ENCODE measurements around the gene OR4K14.
"Not testable (repeated sequence)": the region's sequence is repeated elsewhere in the genome, so short reads cannot be mapped to it uniquely, and the experiment has no call there.

The OR4K14 gene

GRCh38 chr14:20019257-20019865, at the start of gene OR4K14:
Gene OR4K14 (minus strand): TSS chr14:20019307. CDS start chr14:20015193, 4,114 bp downstream.
- no peak within 1 kb of the TSS for H3K9ac ChIP-seq (ENCODE audit: low read depth, low read length)
- H3K4me1 ChIP-seq (ENCODE audit: insufficient read depth, low read length) = no peaks in the 10 kb centered on the region
- no peaks in the 10 kb centered on the region for H3K36me3 ChIP-seq (ENCODE audit: insufficient read depth, low read length)
- no peaks in the 10 kb centered on the region for H3K9me3 ChIP-seq (ENCODE audit: control insufficient read depth, insufficient read depth, low read length)

- Histone ChIP-seq H3K4me1 (ENCODE audit: insufficient read depth, low read length) (no peaks in the 10 kb centered on the region), H3K9me3 (ENCODE audit: control insufficient read depth, insufficient read depth, low read length) (no peaks in the 10 kb centered on the region), H3K36me3 (ENCODE audit: insufficient read depth, low read length) (no peaks in the 10 kb centered on the region), H3K9ac (ENCODE audit: low read depth, low read length) (no peak within 1 kb of the TSS)
These were observed 40.6 kb upstream of the OR4K14 start, which contains the start of gene OR4L1 for GRCh38 chr14:20059745-20060144. Gene OR4L1 (plus strand): TSS chr14:20060045. CDS start chr14:20060045, 0 bp downstream.

GRCh38 chr14:20048202-20048601, 29.1 kb upstream of the OR4K14 start:
- Histone ChIP-seq H3K4me1 (ENCODE audit: insufficient read depth, low read length) (no peaks in the 10 kb centered on the region), H3K9me3 (ENCODE audit: control insufficient read depth, insufficient read depth, low read length) (no peaks in the 10 kb centered on the region), H3K36me3 (ENCODE audit: insufficient read depth, low read length) (no peaks in the 10 kb centered on the region), H3K9ac (ENCODE audit: low read depth, low read length) (no peak overlapping the region)

- H3K9ac ChIP-seq (ENCODE audit: low read depth, low read length) = no peak overlapping the region
- H3K36me3 ChIP-seq (ENCODE audit: insufficient read depth, low read length) = no peaks in the 10 kb centered on the region
- no peaks in the 10 kb centered on the region for H3K4me1 ChIP-seq (ENCODE audit: insufficient read depth, low read length)
- H3K9me3 ChIP-seq (ENCODE audit: control insufficient read depth, insufficient read depth, low read length) = no peaks in the 10 kb centered on the region
These were observed 25.1 kb upstream of the OR4K14 start for GRCh38 chr14:20044243-20044642.

GRCh38 chr14:20035938-20036337, 16.8 kb upstream of the OR4K14 start, which contains the start of gene OR4K13:
Gene OR4K13 (minus strand): TSS chr14:20036038. CDS start chr14:20034758, 1,280 bp downstream.
- H3K9me3 ChIP-seq (ENCODE audit: control insufficient read depth, insufficient read depth, low read length) = no peaks in the 10 kb centered on the region
- H3K4me1 ChIP-seq (ENCODE audit: insufficient read depth, low read length) = no peaks in the 10 kb centered on the region
- H3K36me3 ChIP-seq (ENCODE audit: insufficient read depth, low read length) = no peaks in the 10 kb centered on the region
- H3K9ac ChIP-seq (ENCODE audit: low read depth, low read length) = no peak within 1 kb of the TSS

- Histone ChIP-seq H3K36me3 (ENCODE audit: insufficient read depth, low read length) (no peaks in the 10 kb centered on the region), H3K4me1 (ENCODE audit: insufficient read depth, low read length) (no peaks in the 10 kb centered on the region), H3K9ac (ENCODE audit: low read depth, low read length) (no peak overlapping the region), H3K9me3 (ENCODE audit: control insufficient read depth, insufficient read depth, low read length) (no peaks in the 10 kb centered on the region)
These were observed 16.3 kb upstream of the OR4K14 start for GRCh38 chr14:20035449-20035848.

- H3K4me1 ChIP-seq (ENCODE audit: insufficient read depth, low read length) = no peaks in the 10 kb centered on the region
- H3K36me3 ChIP-seq (ENCODE audit: insufficient read depth, low read length) = no peaks in the 10 kb centered on the region
- no peak overlapping the region for H3K9ac ChIP-seq (ENCODE audit: low read depth, low read length)
- H3K9me3 ChIP-seq (ENCODE audit: control insufficient read depth, insufficient read depth, low read length) = no peaks in the 10 kb centered on the region
These were observed 12.0 kb upstream of the OR4K14 start for GRCh38 chr14:20031058-20031457.

- Histone ChIP-seq H3K9me3 (ENCODE audit: control insufficient read depth, insufficient read depth, low read length) (no peaks in the 10 kb centered on the region), H3K36me3 (ENCODE audit: insufficient read depth, low read length) (no peaks in the 10 kb centered on the region), H3K9ac (ENCODE audit: low read depth, low read length) (no peak overlapping the region), H3K4me1 (ENCODE audit: insufficient read depth, low read length) (no peaks in the 10 kb centered on the region)
These were observed 11.0 kb downstream of the OR4K14 start for GRCh38 chr14:20008156-20008555.

GRCh38 chr14:20002319-20002718, 16.8 kb downstream of the OR4K14 start:
- Histone ChIP-seq H3K9ac (ENCODE audit: low read depth, low read length) (no peak overlapping the region), H3K4me1 (ENCODE audit: insufficient read depth, low read length) (no peaks in the 10 kb centered on the region), H3K36me3 (ENCODE audit: insufficient read depth, low read length) (no peaks in the 10 kb centered on the region), H3K9me3 (ENCODE audit: control insufficient read depth, insufficient read depth, low read length) (no peaks in the 10 kb centered on the region)

- no peaks in the 10 kb centered on the region for H3K4me1 ChIP-seq (ENCODE audit: insufficient read depth, low read length)
- no peaks in the 10 kb centered on the region for H3K9me3 ChIP-seq (ENCODE audit: control insufficient read depth, insufficient read depth, low read length)
- no peak within 1 kb of the TSS for H3K9ac ChIP-seq (ENCODE audit: low read depth, low read length)
- H3K36me3 ChIP-seq (ENCODE audit: insufficient read depth, low read length) = no peaks in the 10 kb centered on the region
These were observed 17.2 kb downstream of the OR4K14 start, which contains the start of gene OR4Q2 for GRCh38 chr14:20001863-20002262. Gene OR4Q2 (plus strand): TSS chr14:20002163.

- no peaks in the 10 kb centered on the region for H3K9me3 ChIP-seq (ENCODE audit: control insufficient read depth, insufficient read depth, low read length)
- H3K36me3 ChIP-seq (ENCODE audit: insufficient read depth, low read length) = no peaks in the 10 kb centered on the region
- no peaks in the 10 kb centered on the region for H3K4me1 ChIP-seq (ENCODE audit: insufficient read depth, low read length)
- H3K9ac ChIP-seq (ENCODE audit: low read depth, low read length) = no peak overlapping the region
These were observed 25.7 kb downstream of the OR4K14 start for GRCh38 chr14:19993438-19993837.

- H3K9ac ChIP-seq (ENCODE audit: low read depth, low read length) = no peak within 1 kb of the TSS
- no peaks in the 10 kb centered on the region for H3K36me3 ChIP-seq (ENCODE audit: insufficient read depth, low read length)
- H3K4me1 ChIP-seq (ENCODE audit: insufficient read depth, low read length) = no peaks in the 10 kb centered on the region
- H3K9me3 ChIP-seq (ENCODE audit: control insufficient read depth, insufficient read depth, low read length) = no peaks in the 10 kb centered on the region
These were observed 43.8 kb downstream of the OR4K14 start, which contains the start of gene OR4K15 for GRCh38 chr14:19975291-19975690. Gene OR4K15 (plus strand): TSS chr14:19975591. CDS start chr14:19975591, 0 bp downstream.

- no peak overlapping the region for H3K9ac ChIP-seq (ENCODE audit: low read depth, low read length)
- H3K9me3 ChIP-seq (ENCODE audit: control insufficient read depth, insufficient read depth, low read length) = no peaks in the 10 kb centered on the region
- H3K4me1 ChIP-seq (ENCODE audit: insufficient read depth, low read length) = no peaks in the 10 kb centered on the region
- H3K36me3 ChIP-seq (ENCODE audit: insufficient read depth, low read length) = no peaks in the 10 kb centered on the region
These were observed 44.3 kb downstream of the OR4K14 start for GRCh38 chr14:19974844-19975243.

GRCh38 chr14:19969735-19970134, 49.4 kb downstream of the OR4K14 start:
- H3K9me3 ChIP-seq (ENCODE audit: control insufficient read depth, insufficient read depth, low read length) = not testable (repeated sequence)

More at GRCh38 chr14:19969735-19970134, 49.4 kb downstream of the OR4K14 start:
- not testable (repeated sequence) for H3K9ac ChIP-seq (ENCODE audit: low read depth, low read length); H3K4me1 ChIP-seq (ENCODE audit: insufficient read depth, low read length); H3K36me3 ChIP-seq (ENCODE audit: insufficient read depth, low read length)
